GM21390 (cell line): ENCODE results near the gene CANT1.

Source experiments
- ATAC-seq: cut with Tn5 transposase; IDR thresholded peaks from one replicate; pipeline ENCODE4 v1.9.1; 2021; ENCODE audit not compliant: unreplicated experiment

CANT1 gene

DNA sequence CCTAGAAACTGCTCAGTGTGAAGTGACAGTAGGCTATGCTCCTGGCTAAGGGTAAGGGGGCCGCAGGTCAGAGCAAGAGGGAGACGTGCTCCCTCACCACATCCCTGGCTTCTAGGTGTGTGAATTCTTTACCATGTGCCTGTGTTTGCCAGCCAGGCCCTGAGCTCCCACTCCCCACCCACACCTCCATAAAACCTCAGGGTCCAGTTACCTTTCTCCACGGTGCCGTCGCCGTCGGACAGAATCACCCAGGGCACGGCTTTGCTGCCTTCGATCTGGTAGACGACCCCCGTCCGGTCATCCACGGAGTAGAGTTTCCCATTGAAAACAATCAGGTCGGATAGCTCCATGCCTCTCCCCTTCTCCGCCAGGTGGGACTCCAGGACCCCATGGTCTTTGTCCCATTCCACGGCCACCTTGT, 12.8 kb downstream of the CANT1 start:
- no peak for ATAC-seq

DNA sequence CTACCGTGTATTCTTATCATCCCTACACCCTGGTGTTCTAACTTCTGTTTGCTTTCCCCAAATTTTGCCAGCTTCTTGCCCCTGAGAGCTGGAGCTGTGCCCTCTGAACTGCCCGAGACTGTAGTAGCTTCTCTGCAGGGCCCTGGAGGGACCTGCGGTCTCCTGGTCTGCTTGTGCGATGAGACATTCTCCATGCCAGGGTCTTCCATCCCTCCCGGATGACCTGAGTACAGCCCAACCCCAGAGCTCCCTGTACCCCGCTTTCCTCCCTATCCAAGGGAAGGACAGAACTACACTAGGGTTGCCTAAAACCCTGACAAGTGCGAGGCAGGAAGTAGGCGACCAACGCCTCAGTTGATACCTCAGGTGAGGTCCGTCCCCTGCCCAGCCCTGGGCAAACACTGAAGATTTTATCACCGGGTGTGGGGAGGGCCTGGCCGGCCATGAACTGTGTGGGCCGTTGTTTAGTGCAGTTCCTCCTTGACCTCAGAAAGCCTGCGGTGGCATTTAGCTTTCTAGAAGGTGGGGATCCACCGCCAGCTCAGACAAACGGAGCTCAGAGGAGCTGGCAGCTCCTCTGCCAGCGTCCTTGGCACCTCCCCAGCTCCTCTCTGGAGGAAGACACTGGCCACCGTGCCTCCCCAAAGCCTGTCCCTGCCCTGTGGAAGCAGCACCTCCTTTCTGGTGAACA, 13.7 kb downstream of the CANT1 start:
- no peak for ATAC-seq

- ATAC-seq: no peak
These were observed 14.4 kb downstream of the CANT1 start for GRCh38 chr17:78995022-78995760.

- ATAC-seq: no peak
These were observed 15.4 kb downstream of the CANT1 start for GRCh38 chr17:78993981-78994671.

GRCh38 chr17:78993241-78993956, 16.2 kb downstream of the CANT1 start:
- no peak for ATAC-seq

DNA sequence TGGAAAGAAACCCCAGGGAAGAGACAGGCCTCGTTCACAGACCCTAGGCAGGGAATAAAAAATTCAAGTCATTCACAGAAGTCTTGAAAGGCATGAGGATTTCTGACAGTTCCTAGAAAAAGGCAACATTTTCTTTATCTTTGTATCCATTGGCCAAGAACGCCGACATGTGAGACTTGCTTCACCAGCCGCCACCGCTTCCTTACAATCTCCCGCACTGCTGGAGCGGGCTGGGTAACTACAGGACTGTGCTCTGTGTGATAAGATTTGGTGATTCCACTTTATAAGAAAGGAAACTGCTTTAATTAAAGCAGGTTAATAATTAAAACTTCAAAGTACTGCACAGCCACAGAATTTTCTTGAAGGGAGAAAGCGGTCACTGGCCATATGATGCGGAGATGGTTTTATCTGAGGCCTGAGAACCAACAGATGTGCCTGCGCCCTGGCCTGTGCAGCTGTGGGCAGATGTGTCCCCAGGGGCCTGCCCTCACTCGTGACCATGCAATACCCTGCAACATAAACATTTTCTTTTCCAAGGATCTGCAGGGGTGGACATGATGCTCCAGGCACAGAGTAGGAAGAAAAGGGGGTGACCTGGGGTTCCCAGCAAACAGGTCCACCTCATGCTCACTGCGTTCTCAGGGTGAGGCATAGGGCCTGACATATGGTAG, 16.9 kb downstream of the CANT1 start:
- no peak for ATAC-seq

GRCh38 chr17:78991906-78992532, 17.5 kb downstream of the CANT1 start:
- ATAC-seq: no peak

DNA sequence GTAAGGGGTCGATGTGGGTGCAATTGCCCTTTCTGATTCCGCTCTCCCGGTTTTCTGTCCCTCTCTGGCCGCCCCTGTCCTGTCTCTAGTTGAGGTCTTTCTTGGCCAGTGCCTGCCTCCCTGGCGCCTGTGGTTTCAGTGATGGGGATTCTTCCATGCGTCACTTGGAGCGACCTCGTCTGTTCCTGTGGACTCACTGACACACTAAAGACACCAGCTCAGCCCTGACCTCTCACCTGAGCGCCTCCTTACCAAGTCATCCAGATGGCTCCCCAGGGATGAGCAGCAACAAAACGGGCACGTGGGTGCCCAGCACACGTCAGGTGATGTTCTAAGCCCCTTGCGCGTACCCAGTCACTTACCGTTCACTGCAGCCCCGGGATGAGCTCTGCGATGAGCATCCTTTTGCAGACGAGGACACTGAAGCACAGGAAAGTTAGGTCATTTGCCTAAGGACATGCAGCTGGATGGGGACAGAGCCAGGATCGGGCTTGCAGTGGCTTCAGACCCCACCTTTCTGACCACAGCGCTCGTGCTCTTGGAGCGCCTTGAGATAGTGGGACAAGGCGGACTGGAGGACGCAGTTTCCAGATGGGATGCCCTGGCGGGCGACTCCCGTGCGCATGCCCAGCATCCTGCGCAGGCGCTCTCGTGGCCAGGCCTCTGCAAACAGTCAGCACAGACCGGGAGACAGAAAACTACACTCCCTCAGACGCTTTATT, 18.4 kb downstream of the CANT1 start:
- ATAC-seq: no peak

- ATAC-seq: no peak
These were observed 19.1 kb downstream of the CANT1 start for GRCh38 chr17:78990349-78991016.

DNA sequence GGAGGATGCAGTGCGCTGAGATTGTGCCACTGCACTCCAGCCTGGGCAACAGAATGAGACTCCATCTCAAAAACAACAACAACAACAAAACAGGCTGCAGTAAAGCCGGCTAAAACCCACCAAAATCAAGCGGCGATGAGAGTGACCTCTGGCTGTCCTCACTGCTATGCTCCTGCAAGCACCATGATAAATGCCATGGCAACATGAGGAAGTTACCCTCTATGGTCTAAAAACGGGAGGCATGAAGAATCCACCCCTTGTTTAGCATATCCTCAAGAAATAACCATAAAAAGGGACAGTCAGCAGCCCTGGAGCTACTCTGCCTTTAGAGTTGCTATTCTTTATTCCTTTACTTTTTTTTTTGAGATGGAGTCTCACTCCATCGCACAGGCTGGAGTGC, 21.4 kb downstream of the CANT1 start:
- ATAC-seq: no peak

- no peak for ATAC-seq
These were observed 22.8 kb downstream of the CANT1 start for GRCh38 chr17:78986649-78987328.

GRCh38 chr17:78986048-78986648, 23.4 kb downstream of the CANT1 start:
- ATAC-seq: no peak

GRCh38 chr17:78985395-78985794, 24.2 kb downstream of the CANT1 start:
- no peak for ATAC-seq

DNA sequence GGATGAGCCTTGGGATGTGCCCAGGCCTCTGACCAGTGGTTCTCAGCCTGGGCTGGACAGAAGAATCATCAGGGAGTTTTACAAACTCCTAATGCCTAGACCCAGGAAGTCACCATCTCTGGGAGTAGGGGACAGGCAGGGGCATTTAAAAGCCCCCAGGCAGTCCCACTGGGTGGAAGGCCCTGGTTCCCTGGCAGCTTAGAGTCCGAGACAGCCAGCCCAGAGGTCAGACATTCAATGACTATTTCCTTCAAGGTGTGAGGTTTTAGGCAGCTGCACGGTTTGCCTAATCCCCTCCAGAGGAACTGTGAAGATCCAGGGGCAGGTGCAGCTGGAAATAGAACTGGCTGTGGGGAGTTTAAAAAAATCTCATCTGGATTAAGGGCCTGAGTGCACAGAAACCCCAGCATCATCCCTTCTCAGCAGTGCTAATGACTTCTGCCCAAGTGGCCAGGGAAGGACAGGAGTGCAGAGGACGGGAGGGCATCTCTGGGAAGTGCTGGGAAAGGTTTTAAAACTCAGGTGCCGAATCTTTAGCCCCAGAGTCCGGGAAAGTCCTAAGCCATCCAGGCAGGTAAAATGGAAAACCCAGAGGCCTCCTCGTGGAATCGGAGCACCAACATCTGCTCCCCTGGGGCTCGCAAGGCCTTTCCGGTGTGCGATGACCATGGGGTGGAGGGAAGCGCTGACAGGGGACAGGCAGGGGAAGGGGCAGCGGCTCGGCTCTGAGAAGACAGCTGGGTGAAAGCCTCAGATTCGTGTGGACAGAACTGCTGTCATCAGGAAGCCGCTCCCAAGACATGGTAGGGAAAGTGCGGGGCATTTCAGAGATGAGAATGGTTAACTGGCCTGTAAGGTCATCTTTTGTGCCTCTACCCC, 28.3 kb downstream of the CANT1 start:
- no peak for ATAC-seq

GRCh38 chr17:78980624-78980972, 29.0 kb downstream of the CANT1 start:
- no peak for ATAC-seq

DNA sequence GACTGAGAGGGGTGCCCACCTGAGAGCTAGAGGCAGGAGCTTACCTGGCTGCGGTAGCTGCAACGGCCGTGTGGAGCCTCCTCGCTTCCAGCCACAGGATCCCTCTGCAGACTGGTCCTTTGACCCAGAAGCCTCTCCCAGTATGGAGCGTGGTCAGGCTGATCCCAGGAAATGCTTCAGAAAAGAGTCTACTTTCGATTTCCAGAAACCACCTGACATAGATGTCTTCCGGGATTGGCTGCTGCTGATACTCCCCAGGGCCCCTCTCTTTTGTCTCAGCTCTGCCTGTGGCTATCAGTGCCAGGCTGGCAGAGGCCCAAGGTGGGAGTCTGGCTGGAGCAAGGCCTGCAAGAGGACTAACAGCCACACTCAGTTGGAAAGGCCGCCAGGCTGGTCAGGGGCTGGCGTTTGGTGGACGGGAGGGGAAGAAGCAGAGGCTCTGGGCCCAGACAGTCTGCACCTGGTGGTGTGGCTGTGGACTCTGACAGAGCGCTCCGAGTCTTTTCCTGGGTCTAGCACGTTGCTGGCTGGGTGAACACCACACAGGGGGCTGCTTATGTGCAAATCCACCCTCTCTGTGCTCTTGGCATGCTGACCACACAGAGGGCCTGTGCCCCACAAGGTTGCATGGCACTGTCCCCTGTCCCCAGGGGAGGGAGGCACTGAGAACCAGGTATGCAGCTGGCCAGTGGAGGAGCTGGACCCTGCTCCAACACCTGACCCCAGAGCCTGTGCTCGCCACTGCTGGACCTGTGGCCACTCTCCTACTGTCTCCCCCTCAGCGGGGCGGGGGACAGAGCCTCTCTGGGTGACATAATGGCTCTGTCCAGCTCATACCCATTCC, 29.6 kb downstream of the CANT1 start, which contains the start of gene LGALS3BP:
Gene LGALS3BP, minus strand, starts transcription at position 144 of the 844 bp plus-strand sequence. CDS start 2,732 bp downstream, outside the sequence.
- no peak for ATAC-seq
